Ecto neural progenitor cell (in vitro differentiated cells): ENCODE measurements around the gene PCED1B.
"Not testable (repeated sequence)": the region's sequence is repeated elsewhere in the genome, so short reads cannot be mapped to it uniquely, and the experiment has no call there.

Experiments
- DNase-seq: peaks from one replicate; pipeline ENCODE4 v3.0.0-alpha.2; 2018; ENCODE audit warnings: low spot score

The PCED1B gene

DNA sequence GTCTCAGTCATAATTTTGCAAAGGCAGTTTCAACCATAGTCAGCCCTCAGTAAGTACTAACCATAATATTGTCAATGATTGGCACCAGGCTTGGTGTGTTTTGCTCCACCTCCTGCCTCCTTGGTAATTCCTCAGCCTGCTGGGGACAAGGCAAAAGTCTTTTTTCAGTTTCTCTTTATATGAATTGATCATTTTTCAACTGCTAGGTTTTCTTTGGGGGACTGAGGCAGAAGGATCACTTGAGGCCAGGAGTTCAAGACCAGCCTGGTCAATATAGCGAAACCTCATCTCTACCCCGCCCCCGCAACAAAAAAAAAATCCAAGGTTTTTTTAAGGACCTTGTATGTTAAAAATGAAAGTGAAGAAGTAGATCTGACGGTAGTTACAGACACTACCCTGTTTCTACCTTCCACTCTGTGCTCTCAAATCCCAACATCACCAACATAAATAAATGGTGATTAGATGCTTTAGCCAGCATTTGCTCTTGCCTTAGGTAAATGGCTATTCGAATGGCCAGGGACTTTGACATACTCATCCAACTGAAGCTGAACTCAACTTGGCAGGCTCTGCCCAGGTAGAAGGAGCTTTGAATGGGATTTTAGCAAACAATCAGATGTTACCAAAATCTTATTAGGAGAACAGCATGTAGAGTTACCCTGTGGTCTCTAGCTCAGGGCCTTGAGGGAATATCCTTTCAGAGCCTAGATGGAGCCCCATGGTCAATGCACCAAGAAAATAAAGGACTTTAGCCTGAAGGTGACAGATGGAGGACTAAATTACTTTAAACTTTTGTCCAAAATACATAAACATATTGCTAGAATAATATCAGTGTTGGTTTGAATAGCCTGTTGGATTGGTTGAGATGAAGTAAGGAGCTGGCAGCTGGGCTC, 127.3 kb downstream of the PCED1B start:
- DNase-seq: no peak

DNA sequence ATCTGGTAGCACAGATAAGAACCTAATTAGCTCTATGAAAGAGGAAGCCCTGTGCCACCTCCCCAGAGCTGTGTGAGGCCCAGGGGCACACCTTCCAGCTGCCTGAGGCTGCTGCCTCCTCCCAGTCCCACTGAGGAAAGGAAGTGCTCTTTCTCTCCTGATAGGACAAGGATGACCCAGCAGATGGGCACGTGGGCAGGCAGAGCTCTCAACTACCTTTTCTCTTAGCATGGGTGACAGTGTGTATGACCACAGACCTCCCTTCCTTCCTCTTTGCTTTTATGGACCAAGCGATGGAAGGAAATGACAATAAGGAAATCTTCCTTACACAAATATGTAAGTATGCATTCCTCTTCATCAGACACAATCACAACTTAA, 127.9 kb downstream of the PCED1B start:
- no peak for DNase-seq

DNA sequence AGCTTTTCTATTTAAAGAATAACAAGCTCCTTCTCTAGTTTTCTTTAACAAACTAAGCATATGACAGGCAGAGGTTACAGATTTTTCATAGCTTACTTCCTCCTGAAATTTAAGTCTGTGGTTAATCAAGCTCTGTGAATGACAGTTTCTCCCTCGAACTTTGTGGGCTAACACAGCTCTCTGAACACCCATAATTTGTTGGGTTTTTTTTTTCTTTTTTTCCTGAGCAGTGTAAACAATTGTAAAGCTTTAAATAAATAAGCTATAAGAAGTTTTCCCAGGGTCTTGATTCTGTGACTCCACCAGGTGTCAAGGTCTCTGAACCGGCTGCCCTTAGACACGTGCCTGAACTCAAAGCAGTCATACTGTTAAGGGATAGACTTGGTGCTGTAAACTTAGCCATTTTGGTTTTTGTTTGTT, 128.4 kb downstream of the PCED1B start:
- no peak for DNase-seq

DNA sequence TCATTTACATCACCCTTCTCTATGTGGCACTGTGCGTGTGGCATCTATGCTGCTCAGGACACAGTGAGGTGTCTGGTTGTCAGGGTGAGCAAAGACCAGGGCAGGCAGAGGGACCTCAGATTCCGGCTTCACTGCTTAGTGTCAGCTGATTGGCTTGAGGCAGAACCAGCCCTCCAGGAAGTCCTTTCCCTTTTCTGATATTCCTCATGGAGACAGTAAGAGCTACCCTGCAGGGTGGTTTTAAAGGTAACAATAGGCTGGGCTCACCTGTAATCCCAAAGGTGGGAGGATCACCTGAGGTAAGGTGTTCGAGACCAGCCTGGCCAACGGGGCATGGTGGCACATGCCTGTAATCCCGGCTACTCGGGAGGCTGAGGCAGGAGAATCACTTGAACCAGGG, 129.6 kb downstream of the PCED1B start:
- no peak for DNase-seq

DNA sequence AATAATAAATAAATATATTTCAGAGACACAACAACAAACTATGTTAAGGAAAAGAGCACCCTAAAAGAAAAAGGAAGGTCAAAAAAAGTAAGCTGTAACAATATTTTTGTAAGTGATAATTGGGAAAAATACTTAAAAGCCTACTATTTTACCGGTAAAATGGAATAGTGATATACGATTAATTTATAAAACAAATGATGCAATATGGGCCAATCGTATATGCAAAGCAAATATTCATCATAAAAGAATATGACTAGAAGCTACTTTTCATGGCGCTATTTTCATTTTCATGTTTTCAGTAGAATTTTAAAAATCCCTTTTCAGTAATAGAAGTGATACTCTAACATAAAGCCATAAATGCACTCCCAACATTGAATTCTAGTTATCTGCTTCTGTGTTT, 131.4 kb downstream of the PCED1B start:
- DNase-seq: no peak

DNA sequence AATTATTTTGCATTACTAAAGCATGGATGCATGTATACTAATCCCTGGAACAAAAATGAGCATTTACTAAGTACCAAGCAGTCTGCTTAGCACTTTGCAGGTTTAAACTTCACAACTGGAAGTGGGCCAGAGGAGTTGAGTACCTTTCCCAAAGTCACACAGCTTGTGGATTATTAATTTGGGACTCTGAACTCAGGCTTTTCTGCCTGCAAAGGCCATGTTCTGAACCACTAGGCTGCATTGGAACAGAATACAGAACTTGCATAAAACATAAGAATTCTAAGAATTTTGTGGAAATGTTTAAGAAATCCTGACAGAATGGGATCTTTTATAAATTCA, 133.2 kb downstream of the PCED1B start:
- DNase-seq: no peak

DNA sequence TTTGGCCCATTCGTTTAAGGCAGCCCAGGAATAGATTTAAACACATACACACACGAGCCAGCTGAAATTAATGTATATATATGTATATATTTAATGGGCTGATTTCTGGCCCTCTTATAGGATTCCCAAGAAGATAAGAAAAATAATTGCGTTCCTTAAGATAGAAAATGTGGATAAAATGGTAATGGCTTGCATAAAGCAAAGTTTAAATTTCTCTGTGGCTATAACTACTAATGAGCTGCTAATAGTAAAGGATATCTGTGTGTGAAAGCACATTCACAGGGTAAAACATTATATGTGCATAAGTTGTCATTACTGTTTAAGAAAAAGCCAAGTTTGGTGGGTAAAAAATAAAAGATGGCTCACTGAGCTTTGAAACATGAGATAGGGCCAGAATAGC, 134.0 kb downstream of the PCED1B start:
- DNase-seq: no peak

DNA sequence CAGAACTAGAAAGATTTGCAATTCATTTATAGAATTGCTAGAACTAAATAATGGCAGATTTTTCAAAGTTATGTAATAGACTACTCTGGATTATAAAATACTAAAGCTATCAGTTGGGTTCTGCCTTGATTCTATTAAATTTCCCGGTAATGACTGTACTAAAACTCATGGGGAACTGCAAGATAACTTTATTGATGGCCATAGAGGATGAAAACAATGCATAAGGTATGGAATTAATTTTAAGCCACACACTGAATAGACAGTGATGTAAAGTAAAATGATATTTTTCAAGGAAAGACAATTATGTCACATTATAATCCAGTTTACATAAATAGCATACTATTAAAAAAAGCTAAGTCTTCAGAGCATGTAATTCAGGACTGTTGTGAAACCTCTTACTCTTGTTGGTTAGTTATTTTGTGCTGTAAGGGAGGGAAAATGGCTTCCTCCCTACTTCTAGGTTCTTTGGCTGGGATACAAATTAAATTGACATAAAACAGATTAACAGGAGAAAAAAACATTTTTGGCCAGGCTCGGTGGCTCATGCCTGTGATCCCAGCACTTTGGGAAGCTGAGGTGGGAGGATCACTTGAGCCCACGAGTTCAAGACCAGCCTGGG, 134.7 kb downstream of the PCED1B start:
- DNase-seq: no peak

DNA sequence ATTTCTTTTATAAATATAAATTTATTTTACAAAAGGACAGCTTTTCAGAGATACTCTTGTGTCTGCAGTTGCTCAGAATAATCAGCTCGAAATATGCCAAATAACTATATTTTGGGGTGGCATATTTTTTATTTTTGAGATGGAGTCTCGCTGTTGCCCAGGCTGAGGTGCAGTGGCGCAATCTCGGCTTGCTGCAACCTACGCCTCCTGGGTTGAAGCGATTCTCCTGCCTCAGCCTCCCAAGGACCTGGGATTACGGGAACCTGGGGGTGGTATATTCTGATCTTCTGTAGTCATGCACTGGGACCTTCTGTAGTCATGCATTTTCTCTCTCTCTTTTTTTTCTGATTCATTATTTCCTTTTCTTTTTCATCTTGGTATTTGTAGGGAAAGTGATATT, 135.3 kb downstream of the PCED1B start:
- DNase-seq: peak; percentile 13

DNA sequence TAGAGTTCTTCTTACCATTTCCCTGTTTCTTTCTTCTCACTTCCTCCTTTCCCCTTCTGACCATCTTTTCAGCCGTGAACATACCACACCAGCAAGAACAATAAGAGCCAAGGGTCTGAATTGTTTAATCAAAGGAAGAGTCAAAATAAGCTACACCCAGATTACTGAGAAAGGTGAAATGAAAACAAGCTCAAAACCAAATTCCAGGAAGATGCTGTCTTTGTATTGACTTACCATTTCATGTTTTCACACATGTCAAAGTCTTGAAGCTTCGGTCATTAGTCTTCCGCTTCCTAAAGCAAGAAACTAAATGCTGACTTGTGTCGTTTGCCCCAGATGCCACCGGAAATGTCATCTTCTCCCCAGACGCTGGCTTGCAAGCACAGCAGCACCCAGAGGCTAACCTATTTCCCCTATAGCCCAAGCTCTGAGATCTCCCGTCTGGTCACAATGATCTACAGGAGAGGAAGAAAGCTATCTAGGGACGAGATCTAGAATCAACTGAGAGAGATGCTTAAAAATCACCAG, 136.8 kb downstream of the PCED1B start:
- DNase-seq: no peak

DNA sequence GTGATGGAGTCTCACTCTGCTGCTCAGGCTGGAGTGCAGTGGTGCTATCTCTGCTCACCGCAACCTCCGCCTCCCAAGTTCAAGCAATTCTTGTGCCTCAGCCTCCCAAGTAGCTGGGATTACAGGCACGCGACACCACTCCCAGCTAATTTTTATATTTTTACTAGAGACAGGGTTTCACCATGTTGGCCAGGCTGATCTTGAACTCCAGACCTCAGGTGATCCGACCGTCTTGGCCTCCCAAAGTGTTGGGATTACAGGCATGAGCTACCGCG, 138.1 kb downstream of the PCED1B start:
- DNase-seq: not testable (repeated sequence)

DNA sequence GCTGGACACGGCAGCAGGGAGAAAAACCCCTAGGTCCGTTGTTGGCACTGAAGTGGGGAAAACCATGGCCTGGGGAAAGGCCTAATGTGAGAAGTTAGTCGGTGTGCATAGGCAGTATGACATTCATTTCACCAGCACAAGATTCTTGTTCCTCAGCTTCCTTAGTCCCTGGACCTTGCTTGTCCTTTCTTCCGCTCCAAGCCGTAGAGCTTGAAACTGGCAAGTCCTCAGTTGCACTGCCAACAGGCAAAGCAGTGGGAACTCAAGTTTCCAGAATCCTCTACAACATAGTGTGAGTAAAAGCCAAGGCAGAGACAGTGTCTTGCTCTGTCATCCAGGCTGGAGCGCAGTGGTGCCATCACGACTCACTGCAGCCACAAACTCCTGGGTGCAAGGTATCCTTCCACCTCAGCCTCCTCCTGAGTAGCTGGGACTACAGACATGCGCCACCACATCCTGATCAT, 138.8 kb downstream of the PCED1B start:
- DNase-seq: no peak

DNA sequence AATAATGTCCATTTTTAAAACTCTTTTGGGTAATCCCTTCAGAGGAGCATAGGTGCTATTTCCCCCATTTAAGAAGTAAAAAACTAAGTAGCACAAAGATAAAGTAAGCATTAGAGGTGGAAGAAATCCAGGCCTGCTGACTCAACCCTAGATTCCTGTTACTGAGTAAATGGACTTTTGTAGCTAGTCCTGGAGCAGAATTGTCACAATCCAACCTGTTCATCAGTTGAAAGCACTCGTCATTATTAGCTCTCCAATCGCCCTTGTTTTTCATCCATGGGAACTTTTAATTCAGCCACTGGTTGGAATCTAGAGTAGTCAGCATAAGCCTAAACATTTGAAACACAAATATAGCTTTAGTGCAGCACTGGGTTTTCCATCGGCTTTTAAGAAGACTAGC, 139.8 kb downstream of the PCED1B start:
- no peak for DNase-seq

DNA sequence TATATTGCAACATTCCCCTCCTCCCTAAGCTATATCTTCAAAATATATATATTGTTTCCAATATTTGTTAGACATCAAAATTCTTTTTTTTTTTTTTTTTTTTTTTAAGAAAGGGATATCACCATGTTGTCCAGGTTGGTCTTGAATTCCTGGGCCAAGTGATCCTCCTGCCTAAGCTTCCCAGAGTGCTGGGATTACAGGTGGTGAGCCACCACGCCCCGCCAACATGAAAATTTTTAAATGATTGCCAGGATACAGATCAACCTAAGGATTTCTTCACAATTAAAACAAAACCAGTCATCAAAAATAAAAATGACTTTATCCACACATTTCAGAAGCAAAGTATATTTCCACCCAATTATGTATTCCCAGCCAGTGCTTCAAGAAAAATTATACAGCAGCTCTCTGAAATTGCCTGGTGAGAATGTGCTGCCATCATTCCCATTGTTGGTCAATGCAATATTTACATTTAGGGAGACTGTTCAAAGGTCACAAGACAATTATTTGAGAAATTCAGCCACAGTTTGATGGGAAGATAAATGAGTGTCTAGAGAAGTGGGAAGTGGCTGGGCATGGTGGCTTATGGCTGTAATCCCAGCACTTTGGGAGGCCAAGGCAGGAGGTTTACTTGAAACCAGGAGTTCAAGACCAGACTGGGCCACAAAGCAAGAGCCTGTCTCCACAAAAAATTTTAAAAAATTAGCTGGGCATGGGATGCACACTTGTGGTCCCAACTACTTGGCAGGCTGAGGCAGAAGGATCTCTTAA, 142.0 kb downstream of the PCED1B start:
- DNase-seq: no peak

DNA sequence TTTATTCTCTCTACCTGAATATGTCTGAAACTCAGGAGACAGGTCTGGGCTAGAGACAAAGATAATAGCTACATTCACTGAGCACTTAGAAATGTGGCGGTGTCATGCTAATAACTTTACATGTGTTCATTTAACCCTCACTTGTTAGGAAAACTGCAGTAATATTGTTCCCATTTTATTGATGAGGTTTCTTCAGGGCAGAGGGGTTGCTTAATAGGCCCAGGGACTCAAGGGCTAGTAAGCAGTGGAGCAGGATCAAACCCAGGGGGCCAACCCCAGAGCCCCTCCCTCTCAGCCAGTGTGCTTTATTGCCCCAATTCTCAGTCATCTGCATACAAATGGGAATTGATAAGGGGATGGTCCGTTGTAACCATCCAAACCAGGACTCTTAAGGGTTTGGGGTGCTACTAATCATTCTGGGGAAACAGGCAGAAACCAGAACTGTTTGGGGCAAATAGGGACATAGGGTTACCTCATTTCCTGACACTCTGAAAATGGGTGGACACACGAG, 143.2 kb downstream of the PCED1B start:
- no peak for DNase-seq

DNA sequence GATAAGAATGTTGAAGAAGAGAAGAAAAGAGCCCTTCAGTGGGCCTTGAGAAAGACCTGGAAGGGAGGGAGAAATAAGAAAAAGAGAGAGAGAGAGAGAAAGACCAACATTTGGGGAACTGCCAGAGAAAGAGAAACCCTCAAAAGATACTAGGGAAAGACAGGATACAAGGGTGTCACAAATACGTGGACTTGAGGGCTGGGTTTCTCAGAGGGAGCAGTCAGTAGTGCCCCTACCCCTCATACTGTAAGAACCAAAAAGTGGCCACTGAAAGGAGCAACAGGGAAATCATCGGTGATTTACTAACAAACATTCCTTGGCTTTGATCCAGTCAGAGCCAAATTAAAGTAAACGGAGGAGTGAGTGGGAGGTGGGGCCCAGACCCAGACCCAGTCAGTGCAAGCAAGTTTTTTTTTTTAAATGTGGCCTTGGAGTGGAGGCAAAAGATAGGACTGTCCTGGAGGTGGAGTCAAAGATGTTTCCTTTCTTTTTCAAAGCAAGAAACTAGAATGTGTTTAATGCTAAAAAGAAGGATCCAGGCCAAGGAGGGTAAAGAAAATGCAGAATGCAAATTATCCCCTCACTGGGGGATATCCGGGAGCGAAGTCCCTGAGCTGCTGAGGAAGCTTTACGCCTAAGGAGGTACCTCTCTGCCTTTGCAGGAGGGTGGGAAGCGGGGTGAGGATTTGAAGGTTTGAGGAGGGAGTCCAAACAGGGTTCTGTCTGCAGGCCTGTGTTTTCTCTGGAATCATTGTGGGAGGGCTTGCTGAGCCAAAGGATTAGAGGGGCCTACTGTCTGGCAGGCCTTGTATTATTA, 143.8 kb downstream of the PCED1B start:
- DNase-seq: peak; percentile 55

DNA sequence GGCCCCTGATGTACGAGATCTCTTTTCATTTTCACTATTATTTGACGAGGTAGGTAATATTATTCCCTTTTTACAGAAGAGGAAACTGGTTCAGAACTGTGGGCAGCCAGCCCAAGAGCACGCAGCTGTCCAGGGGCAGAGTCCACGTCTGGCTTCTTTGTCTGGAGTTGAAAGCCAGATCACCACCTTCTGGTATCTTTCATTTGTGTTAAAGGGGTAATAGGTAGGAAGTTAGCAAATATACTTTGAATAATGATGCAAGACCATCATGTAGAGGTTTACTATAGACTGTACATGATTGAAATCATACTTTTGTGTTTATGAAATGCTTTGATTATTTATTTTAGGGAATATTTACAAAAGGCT, 144.4 kb downstream of the PCED1B start:
- DNase-seq: peak; percentile 41

DNA sequence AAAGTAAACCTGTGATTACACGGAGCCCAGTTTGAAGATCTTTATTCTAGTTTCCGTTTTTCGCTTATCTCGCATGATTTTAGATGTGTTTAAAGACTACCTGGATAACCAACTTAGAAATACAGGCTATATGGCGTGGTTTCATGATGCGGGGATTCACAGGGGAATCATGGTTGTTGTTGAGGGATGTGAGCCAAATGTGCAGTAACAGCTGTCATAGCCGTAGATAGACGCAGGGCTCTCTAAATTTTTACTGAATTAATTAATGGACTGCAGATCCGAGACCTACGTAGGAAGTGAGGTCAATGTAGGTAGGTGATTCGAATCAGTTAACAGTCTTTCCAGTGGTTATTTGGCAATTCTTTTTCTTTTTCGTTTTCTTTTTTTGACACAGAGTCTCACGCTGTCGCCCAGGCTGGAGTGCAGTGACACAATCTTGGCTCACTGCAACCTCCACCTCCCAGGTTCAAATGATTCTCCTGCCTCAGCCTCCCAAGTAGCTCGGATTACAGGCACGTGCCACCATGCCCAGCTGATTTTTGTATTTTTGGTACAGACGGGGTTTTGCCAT, 145.2 kb downstream of the PCED1B start:
- DNase-seq: peak; percentile 9

DNA sequence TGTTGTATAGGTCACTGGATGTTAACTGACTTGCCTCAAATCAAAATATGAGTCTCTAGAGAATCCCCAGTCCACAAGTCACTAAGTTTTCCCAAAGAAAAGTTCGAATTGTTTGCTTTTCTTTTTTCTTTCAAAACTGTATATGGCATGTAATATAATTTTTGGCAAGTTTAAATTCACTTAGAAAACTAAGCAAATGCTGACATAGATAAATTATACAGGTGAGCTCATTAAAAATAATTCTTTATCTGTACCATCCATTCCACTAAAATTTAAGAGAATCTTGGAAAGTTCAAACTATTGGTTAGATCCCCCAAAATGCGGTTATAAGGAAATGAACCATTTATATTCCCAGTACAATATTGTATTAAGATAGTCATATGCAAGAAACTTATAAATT, 145.9 kb downstream of the PCED1B start:
- no peak for DNase-seq

DNA sequence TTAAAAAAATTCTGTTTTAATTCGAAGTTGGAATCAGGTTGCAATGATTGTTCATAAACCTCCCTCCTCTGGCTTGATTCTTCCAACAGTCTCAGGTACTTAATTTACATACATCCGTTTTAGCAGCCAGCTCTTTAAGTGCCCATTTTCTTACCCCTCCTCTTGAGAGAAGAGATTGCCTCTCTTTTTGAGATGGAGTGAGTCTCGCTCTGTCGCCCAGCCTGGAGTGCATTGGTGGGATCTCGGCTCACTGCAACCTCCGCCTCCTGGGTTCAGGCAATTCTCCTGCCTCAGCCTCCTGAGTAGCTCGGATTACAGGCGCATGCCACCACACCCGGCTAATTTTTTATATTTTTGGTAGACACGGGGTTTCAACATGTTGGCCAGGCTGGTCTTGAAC, 146.8 kb downstream of the PCED1B start:
- DNase-seq: no peak

DNA sequence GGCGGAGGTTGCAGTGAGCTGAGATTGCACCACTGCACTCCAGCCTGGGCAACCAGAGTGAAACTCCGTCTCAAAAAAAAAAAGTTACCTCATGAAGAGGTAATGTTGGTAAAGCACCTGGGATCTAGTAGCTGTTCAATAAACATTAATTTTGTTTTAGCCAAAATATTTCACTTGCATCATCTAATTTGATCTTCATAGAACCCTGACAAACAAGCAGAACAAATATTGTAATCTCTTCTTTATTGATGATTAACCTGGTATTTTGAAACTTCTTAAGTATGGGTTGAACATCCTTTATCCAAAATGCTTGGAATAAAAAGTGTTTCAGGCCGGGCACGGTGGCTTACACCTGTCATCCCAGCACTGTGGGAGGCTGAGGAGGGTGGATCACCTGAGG, 149.4 kb downstream of the PCED1B start:
- DNase-seq: no peak

DNA sequence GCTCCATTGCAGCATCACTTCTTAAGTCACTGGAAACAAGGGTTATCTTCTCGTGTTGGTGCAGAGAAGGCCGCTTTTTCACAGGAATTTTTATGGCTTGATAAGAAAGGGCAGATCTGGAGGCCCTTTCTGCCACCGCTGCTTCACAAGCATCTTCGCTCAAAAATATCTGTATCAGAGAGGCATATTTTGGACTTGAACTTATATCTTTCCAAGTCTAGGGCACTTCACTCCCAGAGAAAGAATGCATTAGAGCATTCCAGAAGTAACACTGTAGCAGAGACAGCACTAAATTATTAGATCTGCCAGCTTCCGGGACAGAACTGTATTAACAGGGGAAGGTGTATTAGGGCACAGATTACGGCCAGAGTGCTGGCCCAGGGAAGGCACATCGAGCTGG, 152.0 kb downstream of the PCED1B start:
- DNase-seq: no peak
